ENCODE results near the gene SUMF1. TPM values are rescaled to one million over a fixed set of nuclear protein-coding genes. Genes with fewer than 3 reads are reported as not detected.

The SUMF1 gene
- total and polyA plus RNA-seq, 3 donors from 2014 or later: 18.8 to 42.6 (median 27.6) TPM

DNA sequence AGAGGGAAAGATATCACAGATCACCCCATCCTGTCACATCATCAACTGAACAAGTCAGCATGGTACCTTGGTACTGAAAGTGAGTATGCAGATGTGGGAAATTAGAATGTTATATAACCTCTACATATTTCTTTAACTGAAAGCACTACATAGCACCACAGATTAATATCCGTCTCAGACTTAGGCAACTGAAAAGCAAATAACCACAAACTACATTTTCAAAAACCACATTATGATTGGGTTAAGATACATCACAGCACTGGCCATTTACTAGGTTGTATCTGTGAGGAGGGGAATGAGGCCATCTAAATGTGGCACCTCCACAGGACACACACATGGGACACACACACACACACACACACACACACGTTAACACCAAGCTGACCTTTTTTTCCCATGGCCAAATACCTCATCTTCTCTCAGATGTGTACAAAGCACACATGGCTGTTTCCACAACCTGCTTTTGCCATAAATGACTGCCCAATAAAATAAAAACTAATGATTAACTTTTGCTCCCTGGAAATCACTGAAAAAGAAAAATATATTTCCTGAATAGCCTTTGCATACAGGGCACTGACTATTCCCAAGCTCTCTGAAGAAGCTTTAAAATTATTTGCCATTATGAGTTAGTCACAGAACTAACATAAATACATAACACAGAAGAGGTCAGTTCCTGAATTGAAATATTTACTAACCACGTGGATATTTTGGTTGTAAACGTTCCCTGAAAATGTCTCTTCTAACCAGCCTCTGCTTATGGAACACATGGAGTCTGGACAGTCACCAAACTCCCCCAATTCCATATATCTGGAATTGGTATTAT is 60.1 kb downstream of the SUMF1 start:
- DNase-seq: no peak
- intact Hi-C loops (cut with DNase I; ENCODE audit: low total_unique reads): no loop called here
- Histone ChIP-seq H3K36me3 (ENCODE audit: low read depth, missing control alignments) (no peaks in the 10 kb centered on the region), H3K4me3 (no peak overlapping the region), H3K9me3 (no peaks in the 10 kb centered on the region), H3K27ac (no peak overlapping the region), H3K4me1 (no peaks in the 10 kb centered on the region), H3K27me3 (no peaks in the 10 kb centered on the region)
- WGBS, 2 donors: 84 to 86% methylated on average over 4 of the region's 4 CpGs
- no peak for TF ChIP-seq POLR2A (IDR thresholded peaks at IDR 0.05)
- TF ChIP-seq, protein P1, sequence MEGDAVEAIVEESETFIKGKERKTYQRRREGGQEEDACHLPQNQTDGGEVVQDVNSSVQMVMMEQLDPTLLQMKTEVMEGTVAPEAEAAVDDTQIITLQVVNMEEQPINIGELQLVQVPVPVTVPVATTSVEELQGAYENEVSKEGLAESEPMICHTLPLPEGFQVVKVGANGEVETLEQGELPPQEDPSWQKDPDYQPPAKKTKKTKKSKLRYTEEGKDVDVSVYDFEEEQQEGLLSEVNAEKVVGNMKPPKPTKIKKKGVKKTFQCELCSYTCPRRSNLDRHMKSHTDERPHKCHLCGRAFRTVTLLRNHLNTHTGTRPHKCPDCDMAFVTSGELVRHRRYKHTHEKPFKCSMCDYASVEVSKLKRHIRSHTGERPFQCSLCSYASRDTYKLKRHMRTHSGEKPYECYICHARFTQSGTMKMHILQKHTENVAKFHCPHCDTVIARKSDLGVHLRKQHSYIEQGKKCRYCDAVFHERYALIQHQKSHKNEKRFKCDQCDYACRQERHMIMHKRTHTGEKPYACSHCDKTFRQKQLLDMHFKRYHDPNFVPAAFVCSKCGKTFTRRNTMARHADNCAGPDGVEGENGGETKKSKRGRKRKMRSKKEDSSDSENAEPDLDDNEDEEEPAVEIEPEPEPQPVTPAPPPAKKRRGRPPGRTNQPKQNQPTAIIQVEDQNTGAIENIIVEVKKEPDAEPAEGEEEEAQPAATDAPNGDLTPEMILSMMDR (IDR thresholded peaks at IDR 0.05): no peak

DNA sequence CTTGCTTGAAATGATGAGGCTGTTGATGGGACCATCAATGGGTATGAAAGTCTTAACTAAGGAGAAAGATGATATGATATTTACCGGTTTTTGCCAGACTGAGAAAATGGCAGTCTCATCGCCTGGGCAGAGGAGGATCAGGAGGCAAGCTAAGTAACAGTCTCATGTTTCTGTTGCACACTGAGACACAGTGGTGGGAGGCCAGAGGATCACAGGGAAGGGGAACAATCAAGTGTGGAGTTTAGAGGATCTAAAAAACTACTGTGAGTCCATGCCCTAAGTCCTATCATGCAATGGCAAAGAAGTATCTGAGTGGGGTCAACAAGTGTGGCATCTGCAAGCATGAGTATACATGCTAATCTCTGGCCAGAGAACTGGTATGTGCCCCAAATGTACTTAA is 62.2 kb downstream of the SUMF1 start:
- TF ChIP-seq, protein P1 (IDR thresholded peaks at IDR 0.05): no peak
- TF ChIP-seq POLR2A (IDR thresholded peaks at IDR 0.05): no peak
- DNase-seq: no peak
- Histone ChIP-seq H3K9me3 (no peaks in the 10 kb centered on the region), H3K27ac (no peak overlapping the region), H3K4me3 (no peak overlapping the region), H3K36me3 (ENCODE audit: low read depth, missing control alignments) (no peaks in the 10 kb centered on the region), H3K4me1 (no peaks in the 10 kb centered on the region), H3K27me3 (no peaks in the 10 kb centered on the region)
- intact Hi-C loops (cut with DNase I; ENCODE audit: low total_unique reads): no loop called here
- 90 to 98% methylated on average over 2 of the region's 2 CpGs for WGBS, 2 donors

DNA sequence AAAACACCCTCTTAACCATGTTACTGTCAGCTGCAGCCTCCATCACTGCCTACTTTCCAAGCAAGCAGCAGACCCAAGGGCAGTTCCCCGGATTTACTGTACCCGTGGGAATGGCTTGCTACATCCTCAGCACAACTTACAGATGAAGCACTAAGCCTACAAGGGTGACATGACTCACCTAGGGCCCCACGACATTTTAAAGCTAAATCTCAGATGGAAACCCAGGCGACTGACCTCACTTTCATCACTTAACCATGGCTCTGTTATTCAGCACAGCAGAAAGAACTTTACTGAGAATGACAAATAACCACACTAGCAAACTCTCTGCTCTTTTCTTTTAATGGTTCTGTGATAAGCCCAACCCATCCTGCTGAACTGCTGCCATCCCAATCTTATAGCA is 65.6 kb downstream of the SUMF1 start:
- Histone ChIP-seq H3K4me1 (no peaks in the 10 kb centered on the region), H3K27ac (no peak overlapping the region), H3K27me3 (no peaks in the 10 kb centered on the region), H3K4me3 (no peak overlapping the region), H3K36me3 (ENCODE audit: low read depth, missing control alignments) (no peaks in the 10 kb centered on the region), H3K9me3 (no peaks in the 10 kb centered on the region)
- TF ChIP-seq, protein P1 (IDR thresholded peaks at IDR 0.05): no peak
- TF ChIP-seq POLR2A (IDR thresholded peaks at IDR 0.05): no peak
- no peak for DNase-seq
- 72 to 85% methylated on average over 3 to 4 of the region's 4 CpGs for WGBS, 2 donors
- intact Hi-C loops (cut with DNase I; ENCODE audit: low total_unique reads): no loop called here

DNA sequence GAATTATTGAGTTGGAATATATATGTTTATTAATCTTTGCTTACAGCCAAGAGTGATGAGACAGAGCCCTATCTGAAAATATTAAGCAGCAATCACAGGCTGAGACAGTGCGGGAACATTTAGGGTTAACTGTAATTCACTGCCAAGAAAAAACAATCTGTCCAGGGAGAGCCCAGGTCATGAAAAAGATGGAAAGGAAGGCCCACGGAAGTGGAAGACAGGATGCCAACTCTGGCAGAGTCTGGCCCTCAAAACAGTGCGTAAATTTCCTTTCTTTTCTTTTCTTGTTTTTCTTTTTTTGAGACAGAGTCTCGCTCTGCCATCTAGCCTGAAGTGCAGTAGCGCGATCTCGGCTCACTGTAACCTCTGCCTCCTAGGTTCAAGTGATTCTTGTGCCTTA is 67.6 kb downstream of the SUMF1 start:
- 85 to 88% methylated on average over 7 of the region's 7 CpGs for WGBS, 2 donors
- no peaks in the 10 kb centered on the region for H3K4me1 ChIP-seq
- intact Hi-C loops (cut with DNase I; ENCODE audit: low total_unique reads): no loop called here
- H3K36me3 ChIP-seq (ENCODE audit: low read depth, missing control alignments): no peaks in the 10 kb centered on the region
- TF ChIP-seq, protein P1 (IDR thresholded peaks at IDR 0.05): no peak
- TF ChIP-seq POLR2A (IDR thresholded peaks at IDR 0.05): no peak
- H3K27ac ChIP-seq: no peak overlapping the region
- DNase-seq: no peak
- no peaks in the 10 kb centered on the region for H3K9me3 ChIP-seq
- no peaks in the 10 kb centered on the region for H3K27me3 ChIP-seq
- H3K4me3 ChIP-seq: no peak overlapping the region

- no peaks in the 10 kb centered on the region for H3K9me3 ChIP-seq
- no peak overlapping the region for H3K4me3 ChIP-seq
- intact Hi-C loops (cut with DNase I; ENCODE audit: low total_unique reads): no loop called here
- H3K27ac ChIP-seq: no peak overlapping the region
- WGBS, 2 donors: 90 to 94% methylated on average over 7 of the region's 7 CpGs
- DNase-seq: no peak
- H3K4me1 ChIP-seq: no peaks in the 10 kb centered on the region
- TF ChIP-seq, protein P1 (IDR thresholded peaks at IDR 0.05): no peak
- no peak for TF ChIP-seq POLR2A (IDR thresholded peaks at IDR 0.05)
- no peaks in the 10 kb centered on the region for H3K27me3 ChIP-seq
- H3K36me3 ChIP-seq (ENCODE audit: low read depth, missing control alignments): no peaks in the 10 kb centered on the region
Observed at GRCh38 chr3:4398941-4399245, 68.2 kb downstream of the SUMF1 start.
